Endodermal cell (in vitro differentiated cells): ENCODE results near the gene RAN. TPM values are rescaled to one million over a fixed set of nuclear protein-coding genes. Genes with fewer than 3 reads are reported as not detected.
"Not testable (repeated sequence)": the region's sequence is repeated elsewhere in the genome, so short reads cannot be mapped to it uniquely, and the experiment has no call there.

Experiments used
- DNase-seq: peaks from one replicate; pipeline ENCODE4 v3.0.0-alpha.2; 2017
- H3K27ac ChIP-seq: 2 replicates; pipeline ENCODE4 v1.5.1; 2013; ENCODE audit warnings: mild to moderate bottlenecking, low read depth, low read length, moderate library complexity
- H3K27me3 ChIP-seq: 2 replicates; pipeline ENCODE4 v1.6.1; 2013; ENCODE audit warnings: mild to moderate bottlenecking, low read length, moderate library complexity; ENCODE audit not compliant: insufficient read depth, control insufficient read depth, poor library complexity, severe bottlenecking
- H3K36me3 ChIP-seq: 2 replicates; pipeline ENCODE4 v1.7.0; 2013; ENCODE audit warnings: mild to moderate bottlenecking, low read length, moderate library complexity; ENCODE audit not compliant: control insufficient read depth, insufficient read depth
- H3K4me1 ChIP-seq: one replicate; pipeline ENCODE4 v1.7.0; 2013; ENCODE audit warnings: low read length; ENCODE audit not compliant: control insufficient read depth, insufficient read depth
- H3K4me3 ChIP-seq: 2 replicates; pipeline ENCODE4 v1.5.1; 2013; ENCODE audit warnings: mild to moderate bottlenecking, low read length, moderate library complexity
- H3K9ac ChIP-seq: 2 replicates; pipeline ENCODE4 v1.6.1; 2013; ENCODE audit warnings: mild to moderate bottlenecking, low read length, moderate library complexity; ENCODE audit not compliant: poor library complexity, severe bottlenecking; ENCODE audit errors: extremely low read depth
- H3K9me3 ChIP-seq: 2 replicates; pipeline ENCODE4 v1.6.1; 2013; ENCODE audit warnings: mild to moderate bottlenecking, low read length, moderate library complexity; ENCODE audit not compliant: control insufficient read depth
- H3K27ac Mint-ChIP-seq: 2 replicates; pipeline ENCODE4 v1.8.0; 2020; ENCODE audit warnings: mixed read lengths
- H3K27me3 Mint-ChIP-seq: 2 replicates; pipeline ENCODE4 v1.8.0; 2021; ENCODE audit warnings: mild to moderate bottlenecking, mixed read lengths; ENCODE audit not compliant: insufficient read depth
- H3K36me3 Mint-ChIP-seq: 2 replicates; pipeline ENCODE4 v1.8.0; 2020; ENCODE audit warnings: low read depth, mixed read lengths
- H3K4me1 Mint-ChIP-seq: 2 replicates; pipeline ENCODE4 v1.8.0; 2020; ENCODE audit warnings: mixed read lengths
- H3K4me3 Mint-ChIP-seq: 2 replicates; pipeline ENCODE4 v1.8.0; 2020; ENCODE audit warnings: mild to moderate bottlenecking, moderate library complexity, mixed read lengths
- H3K9me3 Mint-ChIP-seq: 2 replicates; pipeline ENCODE4 v1.8.0; 2020; ENCODE audit warnings: mild to moderate bottlenecking, mixed read lengths
- WGBS, 2 experiments: methylation state at CpG; one replicate each; pipeline versions ENCODE4 v1.1.5 to v1.1.7; 2013; ENCODE audit warnings: missing lambda C conversion rate in 2 of 2, mixed read lengths in 1 of 2; ENCODE audit not compliant: insufficient coverage in 1 of 2, insufficient read length in 1 of 2; 5-methylcytosine and 5-hydroxymethylcytosine counted together
- total RNA-seq, 2 donors: library from RNA; stranded (reverse); fragmentation: NEBNext Ultra II Directional in 1 of 2; extraction: Animal tissue kit (Norgen Biotek cat#: 25700) in 1 of 2; gene quantifications; 2 replicates in 1 of 2; 3 replicates in 1 of 2; pipeline ENCODE4 v1.2.1, GENCODE V29; 2021
- TF ChIP-seq, protein P1 (sequence below): fragments of 200-600 bp; sonication (generic); conservative IDR thresholded peaks from 2 replicates; pipeline ENCODE4 v1.5.0; 2021; ENCODE audit warnings: antibody characterized with exemption, mild to moderate bottlenecking

RAN gene
- total RNA-seq, 2 donors from 2014 or later, result 1,323 to 1,383 TPM

DNA sequence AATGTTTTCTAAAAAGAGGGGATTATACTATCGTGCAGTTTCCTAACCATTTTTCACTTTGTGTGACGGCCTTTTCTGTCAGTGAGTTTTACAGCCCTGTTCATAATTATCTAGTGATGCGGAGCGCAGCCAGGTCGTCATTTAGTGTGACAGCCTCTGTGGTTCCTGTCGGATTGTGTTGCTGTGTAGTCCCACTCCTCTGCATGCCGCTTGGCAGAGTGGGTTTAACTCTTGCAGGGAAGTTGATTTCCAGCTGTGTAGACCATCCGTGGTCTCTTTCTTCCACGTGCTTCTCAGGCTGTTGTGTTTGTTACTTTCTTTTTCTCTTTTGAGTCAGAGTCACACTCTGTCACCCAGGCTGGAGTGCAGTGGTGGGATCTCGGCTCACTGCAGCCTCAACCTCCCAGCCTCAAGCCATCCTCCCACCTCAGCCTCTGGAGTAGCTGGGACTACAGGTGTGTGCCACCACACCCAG, 8.6 kb downstream of the RAN start:
- Histone ChIP-seq H3K36me3 (peaks cover 23% of the 10 kb centered on the region), H3K27me3 (no peaks in the 10 kb centered on the region), H3K27ac (no peak overlapping the region), H3K9me3 (no peaks in the 10 kb centered on the region), H3K9ac (no peak overlapping the region), H3K4me3 (no peak overlapping the region), H3K4me1 (no peaks in the 10 kb centered on the region)
- 56 to 68% methylated on average over 9 to 10 of the region's 10 CpGs for WGBS, 2 experiments
- Mint-ChIP-seq H3K27me3 (no peaks in the 10 kb centered on the region), H3K4me3 (no peak overlapping the region), H3K4me1 (peaks cover 21% of the 10 kb centered on the region), H3K27ac (no peak overlapping the region), H3K9me3 (no peaks in the 10 kb centered on the region), H3K36me3 (peaks cover 15% of the 10 kb centered on the region)
- peak; percentile 50 for DNase-seq
- TF ChIP-seq, protein P1, sequence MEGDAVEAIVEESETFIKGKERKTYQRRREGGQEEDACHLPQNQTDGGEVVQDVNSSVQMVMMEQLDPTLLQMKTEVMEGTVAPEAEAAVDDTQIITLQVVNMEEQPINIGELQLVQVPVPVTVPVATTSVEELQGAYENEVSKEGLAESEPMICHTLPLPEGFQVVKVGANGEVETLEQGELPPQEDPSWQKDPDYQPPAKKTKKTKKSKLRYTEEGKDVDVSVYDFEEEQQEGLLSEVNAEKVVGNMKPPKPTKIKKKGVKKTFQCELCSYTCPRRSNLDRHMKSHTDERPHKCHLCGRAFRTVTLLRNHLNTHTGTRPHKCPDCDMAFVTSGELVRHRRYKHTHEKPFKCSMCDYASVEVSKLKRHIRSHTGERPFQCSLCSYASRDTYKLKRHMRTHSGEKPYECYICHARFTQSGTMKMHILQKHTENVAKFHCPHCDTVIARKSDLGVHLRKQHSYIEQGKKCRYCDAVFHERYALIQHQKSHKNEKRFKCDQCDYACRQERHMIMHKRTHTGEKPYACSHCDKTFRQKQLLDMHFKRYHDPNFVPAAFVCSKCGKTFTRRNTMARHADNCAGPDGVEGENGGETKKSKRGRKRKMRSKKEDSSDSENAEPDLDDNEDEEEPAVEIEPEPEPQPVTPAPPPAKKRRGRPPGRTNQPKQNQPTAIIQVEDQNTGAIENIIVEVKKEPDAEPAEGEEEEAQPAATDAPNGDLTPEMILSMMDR, result no peak

DNA sequence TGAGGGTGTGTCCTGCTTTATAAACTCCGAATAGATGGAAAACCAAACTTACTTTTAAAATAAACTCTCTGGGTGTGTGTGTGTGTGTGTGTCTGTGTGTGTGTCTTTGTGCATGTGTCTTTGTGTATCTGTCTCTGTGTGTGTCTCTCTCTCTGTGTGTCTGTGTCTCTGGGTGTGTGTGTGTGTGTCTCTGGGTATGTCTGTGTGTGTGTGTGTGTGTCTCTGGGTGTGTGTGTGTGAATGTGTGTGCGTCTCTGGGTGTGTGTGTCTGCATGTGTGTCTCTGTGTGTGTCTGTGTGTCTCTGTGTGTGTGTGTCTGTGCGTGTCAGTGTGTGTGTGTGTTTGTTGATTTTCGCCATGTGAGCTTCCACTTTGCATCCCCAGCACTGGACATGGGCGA, 9.2 kb downstream of the RAN start:
- Mint-ChIP-seq H3K9me3 (no peaks in the 10 kb centered on the region), H3K27ac (no peak overlapping the region)

DNA sequence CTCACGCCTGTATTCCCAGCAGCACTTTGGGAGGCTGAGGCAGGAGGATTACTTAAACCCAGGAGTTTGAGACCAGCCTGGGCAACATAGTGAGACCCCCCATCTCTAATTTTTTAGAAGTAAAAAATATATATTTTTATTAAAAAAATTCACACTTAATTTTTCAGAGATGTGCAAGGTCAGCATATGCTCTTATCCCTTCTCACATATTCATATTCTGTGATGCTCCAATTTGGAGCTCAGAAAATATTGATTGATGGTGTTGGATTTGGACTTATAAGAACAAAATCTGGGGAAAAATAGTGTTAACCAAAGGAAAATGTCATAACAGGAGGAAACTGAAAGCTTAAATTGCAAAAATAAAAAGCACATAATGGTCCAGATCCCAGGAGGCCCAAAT, 9.7 kb downstream of the RAN start:
- no peak overlapping the region for H3K9ac ChIP-seq
- H3K9me3 Mint-ChIP-seq, result no peaks in the 10 kb centered on the region
- H3K4me1 ChIP-seq, result no peaks in the 10 kb centered on the region
- H3K9me3 ChIP-seq, result no peaks in the 10 kb centered on the region
- peaks cover 15% of the 10 kb centered on the region for H3K4me1 Mint-ChIP-seq
- WGBS, 2 experiments, result 83 to 85% methylated on average over 1 of the region's 1 CpG
- H3K27ac ChIP-seq, result no peak overlapping the region
- H3K36me3 ChIP-seq, result peaks cover 12% of the 10 kb centered on the region
- TF ChIP-seq, protein P1, result no peak
- H3K4me3 Mint-ChIP-seq, result no peak overlapping the region
- no peak overlapping the region for H3K4me3 ChIP-seq
- no peaks in the 10 kb centered on the region for H3K27me3 Mint-ChIP-seq
- H3K27ac Mint-ChIP-seq, result no peak overlapping the region
- no peak for DNase-seq
- H3K36me3 Mint-ChIP-seq, result peaks cover 4% of the 10 kb centered on the region
- H3K27me3 ChIP-seq, result no peaks in the 10 kb centered on the region

More for the DNA sequence above, 9.2 kb downstream of the RAN start:
- H3K4me3 ChIP-seq, result no peak overlapping the region
- no peak overlapping the region for H3K9ac ChIP-seq
- DNase-seq, result peak; percentile 45
- TF ChIP-seq, protein P1, result no peak
- H3K36me3 Mint-ChIP-seq, result peaks cover 9% of the 10 kb centered on the region
- H3K4me1 ChIP-seq, result no peaks in the 10 kb centered on the region
- H3K4me3 Mint-ChIP-seq, result no peak overlapping the region
- no peaks in the 10 kb centered on the region for H3K27me3 ChIP-seq
- H3K27me3 Mint-ChIP-seq, result no peaks in the 10 kb centered on the region
- 90 to 95% methylated on average over 2 to 4 of the region's 5 CpGs for WGBS, 2 experiments
- H3K4me1 Mint-ChIP-seq, result peaks cover 15% of the 10 kb centered on the region
- H3K9me3 ChIP-seq, result no peaks in the 10 kb centered on the region
- H3K36me3 ChIP-seq, result peaks cover 17% of the 10 kb centered on the region
- H3K27ac ChIP-seq, result no peak overlapping the region

DNA sequence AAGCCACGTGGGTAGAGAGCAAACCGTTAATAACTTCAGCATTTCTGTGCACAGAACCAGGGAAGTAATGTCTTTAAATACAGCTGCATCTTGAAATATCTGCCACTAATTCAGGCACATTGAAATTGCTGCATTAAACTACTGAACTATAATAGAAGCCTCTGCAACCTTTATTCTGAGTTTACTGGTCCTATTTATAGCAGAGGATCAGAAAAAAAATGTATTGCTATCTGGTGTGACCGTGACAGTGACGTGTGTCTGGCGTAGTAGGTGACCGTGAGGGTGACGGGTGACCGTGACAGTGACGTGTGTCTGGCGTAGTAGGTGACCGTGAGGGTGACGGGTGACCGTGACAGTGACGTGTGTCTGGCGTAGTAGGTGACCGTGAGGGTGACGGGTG, 15.3 kb downstream of the RAN start:
- H3K36me3 ChIP-seq, H3K4me1 ChIP-seq, H3K4me3 ChIP-seq, H3K9ac ChIP-seq, H3K27ac ChIP-seq, H3K36me3 Mint-ChIP-seq, H3K9me3 Mint-ChIP-seq, H3K27me3 ChIP-seq, H3K27me3 Mint-ChIP-seq, H3K4me3 Mint-ChIP-seq, DNase-seq, H3K4me1 Mint-ChIP-seq, H3K9me3 ChIP-seq, H3K27ac Mint-ChIP-seq: not testable (repeated sequence)
- WGBS, 2 experiments, result 94 to 100% methylated on average over 2 to 6 of the region's 17 CpGs
